ENCODE results near the gene KCNK16.

Gene KCNK16

DNA sequence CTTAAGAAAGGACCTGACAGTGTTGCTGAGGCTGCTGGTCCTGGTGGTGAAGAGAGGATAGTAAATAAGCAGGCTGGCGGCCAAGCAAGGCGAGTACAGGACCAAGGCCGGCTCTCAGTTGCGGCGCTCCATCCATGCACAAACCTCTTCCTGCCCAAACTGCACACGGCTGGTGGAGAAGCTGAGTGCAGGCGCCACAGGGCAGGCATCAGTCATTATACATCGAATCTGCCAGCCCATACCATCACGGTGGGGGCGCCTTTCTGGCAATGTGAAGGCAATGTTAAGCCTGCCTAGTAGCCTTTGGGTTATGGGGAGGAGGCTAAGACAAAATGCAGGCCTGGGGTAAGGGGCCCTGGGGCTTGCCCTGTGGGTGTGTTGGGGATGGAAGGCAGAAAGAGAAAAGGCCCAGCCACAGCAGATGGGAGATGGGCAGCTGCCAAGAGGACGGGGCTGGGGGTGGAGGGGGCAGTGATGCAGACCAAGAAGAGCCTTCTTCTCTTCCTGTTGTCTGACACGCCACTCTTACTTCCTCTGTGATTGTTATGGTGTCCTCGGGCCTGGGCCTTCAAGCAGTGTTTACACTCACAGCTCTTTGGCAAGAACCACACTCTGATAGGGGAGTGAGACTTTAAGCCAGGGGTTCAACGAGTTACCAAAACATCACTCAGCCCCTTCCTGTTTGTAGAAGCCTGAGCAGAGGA is 20.3 kb upstream of the KCNK16 start:
- peak in 1 of 51 donors; percentile 17 for DNase-seq

DNA sequence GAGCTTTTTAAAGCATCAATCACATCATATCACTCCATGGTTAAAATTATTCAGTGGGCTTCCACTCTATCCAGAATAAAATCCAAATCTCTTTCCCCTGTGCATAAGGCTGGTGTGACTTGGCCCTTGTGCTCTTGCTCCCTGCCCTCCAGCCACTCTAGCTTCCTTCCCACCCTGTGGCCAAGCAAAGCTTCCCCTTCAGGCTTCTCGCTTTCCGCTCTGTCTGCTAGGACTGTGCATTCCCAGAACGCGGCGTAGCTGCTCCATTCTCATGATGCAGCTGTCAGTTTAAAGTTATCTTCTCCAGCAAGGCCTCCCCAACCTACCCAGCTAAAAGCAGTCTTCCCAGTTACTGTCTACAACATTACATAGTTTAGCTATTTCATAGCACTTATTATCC is 19.4 kb upstream of the KCNK16 start:
- DNase-seq, result no peak

DNA sequence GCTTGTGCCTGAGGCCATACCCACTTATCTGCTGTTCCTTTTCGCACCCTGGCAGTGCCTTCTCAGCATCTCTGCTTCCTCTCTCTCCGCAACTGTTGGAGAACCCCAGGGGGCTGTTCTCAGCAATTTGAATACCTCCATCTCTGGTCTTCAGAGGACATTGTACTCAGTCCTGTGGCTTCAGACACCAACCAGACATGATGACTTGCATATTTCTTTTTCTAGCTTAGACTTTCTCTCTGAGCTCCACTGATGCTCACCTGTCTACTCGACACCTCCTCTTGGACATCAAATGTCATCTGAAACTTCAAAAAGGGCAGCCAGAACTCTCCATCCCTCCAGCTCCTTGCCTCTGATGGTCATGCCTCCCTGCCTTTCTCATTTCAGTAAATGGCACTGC is 18.9 kb upstream of the KCNK16 start:
- DNase-seq, result no peak

DNA sequence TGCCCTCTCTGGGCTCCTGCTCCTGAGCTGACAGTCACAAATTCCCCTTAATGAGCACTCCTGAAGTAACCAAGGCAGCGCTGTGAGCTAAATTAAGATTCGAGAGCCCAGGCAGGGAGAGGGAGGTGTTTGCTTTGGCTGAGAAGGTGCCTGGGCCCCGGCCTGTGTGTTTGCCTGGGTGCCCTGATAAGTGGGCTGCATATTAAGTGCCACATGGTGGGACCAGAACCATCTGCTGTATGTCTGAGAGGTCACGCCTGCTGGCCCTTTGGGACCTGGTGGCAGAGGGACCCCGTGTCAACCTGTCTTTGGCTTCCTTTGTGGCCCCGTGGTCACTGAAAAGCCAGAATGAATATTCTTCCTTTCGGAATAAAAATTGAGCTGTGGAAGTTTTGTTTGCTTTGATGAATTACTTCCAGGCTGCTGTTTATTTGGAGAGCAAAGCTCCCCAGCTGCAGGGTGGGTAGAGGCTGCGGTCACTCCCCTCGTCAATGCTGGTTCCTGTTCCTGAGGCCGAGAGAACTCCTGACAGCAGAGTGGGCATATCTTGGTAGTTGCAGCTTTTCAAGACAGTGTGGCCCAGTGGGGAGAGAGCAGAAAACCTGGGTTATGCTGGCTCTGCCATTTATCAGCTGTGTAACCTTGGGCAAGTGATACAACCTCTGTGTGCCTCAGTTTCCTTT is 17.5 kb upstream of the KCNK16 start:
- DNase-seq, result peak in 2 of 51 donors; percentile 11 to 17

DNA sequence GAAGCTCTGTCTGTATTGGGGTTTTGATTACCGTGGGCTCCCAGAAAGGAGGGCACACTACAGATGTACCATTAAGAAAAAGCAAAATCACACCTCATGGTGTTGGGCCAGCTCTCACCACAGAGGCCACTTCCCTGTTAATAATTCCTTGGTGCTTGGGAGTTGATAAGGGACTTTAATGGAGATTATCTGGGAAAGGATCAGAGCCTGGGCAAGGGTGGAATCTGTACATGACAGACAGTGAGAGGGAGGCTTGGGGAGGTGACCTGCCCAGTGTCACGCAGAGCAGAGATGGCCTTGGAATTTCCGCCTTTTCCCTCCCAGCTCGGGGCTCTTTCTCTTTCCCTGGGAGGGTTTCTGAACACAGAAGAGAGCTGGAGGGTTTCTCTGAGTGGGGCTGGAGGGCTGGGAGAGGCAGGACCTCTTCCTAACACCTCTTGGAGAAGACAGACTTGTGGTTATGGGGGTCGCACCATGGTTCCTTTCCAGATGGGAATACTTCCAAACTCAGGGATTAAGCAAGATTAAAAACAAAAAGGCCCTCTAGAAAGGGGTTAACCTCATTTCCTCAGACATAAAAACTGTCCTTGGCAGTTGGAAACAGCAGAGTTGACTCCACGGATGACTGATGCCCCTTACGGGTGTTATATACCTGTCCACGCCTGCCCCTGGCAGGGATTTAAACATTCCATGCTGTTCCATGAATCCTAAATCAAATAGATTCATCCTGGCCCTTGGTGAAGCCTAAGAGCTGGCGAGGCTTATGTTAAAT is 16.8 kb upstream of the KCNK16 start:
- DNase-seq, result no peak

DNA sequence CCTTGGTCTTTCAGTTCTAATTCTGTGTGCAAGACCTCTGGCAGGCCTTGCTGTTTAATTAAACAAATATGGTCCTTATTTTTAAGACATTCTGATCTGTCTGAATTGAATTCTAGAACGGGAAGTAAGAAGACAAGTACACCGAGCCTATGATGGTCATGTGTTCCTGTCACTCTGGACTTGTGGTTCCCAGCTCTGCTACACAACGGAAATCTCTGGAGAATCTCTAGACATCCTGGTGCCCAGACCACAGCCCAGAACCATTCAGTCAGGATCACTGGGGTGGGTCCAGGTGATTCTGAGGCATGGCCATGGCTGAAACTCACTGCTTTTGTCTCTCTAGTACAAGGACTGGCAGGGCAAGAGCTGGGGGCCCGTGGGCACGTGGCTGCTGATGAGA is 15.9 kb upstream of the KCNK16 start:
- DNase-seq, result peak in 2 of 51 donors; percentile 12 to 19

DNA sequence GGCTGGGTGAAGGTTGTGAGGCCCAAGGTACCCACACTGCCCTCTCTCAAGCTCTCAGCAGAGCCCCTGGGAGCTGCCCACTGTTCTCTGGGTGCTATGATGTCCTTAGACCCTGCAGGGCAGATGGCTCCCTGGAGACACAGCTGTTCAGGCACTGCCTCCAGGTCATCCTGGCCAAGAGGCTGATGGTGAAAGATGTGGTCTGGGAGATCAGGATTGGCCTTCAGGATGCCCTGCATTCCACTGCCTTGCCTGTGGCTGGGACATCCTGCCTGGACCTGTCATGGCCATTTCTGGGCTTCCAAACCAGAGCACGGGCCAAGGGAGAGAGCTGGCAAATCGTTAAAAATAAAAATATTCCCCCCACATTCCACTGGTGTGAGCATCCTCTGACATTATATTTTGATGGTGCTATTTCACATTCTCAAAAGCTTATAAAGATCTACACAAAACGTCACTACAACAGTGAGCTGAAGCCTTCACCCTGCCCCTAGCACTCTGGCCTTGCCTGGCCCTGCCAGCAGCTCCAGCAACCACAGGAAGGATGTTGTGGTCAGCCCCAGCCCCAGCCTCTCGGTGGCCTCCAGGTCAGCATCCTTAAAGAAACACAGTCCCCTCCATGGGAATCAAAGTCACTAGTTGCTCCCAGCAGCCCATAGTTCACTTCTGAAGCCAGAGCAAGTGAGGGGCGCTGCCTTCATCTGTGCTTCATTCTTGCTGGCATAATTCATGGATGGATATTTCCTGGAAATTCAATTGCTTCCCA is 13.5 kb upstream of the KCNK16 start:
- DNase-seq, result peak in 8 of 51 donors; percentile 6 to 24 (median 14)

DNA sequence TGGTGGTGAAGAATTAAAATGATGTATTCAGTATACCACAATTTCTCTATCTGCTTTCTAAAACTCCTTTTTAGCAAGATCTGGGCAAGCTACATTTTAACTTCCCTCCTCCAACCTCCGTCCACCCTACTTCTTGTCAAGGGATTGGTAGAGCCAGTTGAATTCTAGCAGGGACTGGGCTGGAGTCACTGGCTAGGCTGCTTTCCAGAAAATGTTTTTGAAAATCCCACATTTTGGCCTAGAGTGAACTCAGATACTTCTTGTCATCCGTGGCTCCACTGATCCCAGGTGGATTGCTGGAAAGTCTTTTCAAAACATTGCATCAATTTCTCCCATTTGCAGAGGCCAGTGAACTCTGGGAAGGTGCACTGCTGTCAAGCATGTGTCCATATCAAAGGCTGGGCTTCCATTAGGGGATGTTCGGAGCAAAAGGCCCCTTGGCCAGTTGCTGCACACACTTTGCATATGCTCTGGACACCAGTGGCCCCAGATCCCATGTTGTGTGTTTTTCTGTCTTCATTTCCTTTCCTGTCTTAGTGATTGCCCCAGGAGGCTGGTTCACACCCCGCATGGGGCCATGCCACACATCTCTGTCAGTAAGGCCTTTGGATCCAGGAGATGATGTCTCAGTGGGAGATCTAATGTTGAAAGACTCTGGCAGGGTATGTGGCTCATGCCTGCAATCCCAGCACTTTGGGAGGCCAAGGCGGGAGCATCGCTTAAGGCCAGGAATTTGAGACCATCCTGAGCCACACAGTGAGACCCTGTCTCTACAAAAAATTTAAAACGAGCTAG is 11.3 kb upstream of the KCNK16 start:
- DNase-seq, result no peak

DNA sequence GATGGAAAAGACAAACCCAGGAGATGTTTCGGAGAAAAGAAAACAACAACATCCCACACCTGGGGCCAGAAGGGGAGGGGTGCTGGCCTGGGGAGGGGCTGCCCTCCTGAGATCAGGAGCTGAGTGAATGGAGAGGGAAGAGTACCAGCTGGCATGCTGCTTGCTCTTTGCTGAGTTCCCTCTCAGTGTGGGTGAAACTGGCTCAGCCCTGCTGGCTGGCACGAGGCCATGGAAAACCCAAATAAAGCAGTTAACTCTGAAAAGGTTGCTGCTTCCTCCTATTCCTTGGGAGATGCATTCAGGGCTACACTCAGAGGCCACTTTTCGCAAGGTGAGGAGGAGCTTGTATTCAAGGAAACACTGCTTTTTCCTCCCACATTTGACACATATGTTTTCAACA is 8.0 kb upstream of the KCNK16 start:
- DNase-seq, result peak in 15 of 51 donors; percentile 4 to 56 (median 24)

DNA sequence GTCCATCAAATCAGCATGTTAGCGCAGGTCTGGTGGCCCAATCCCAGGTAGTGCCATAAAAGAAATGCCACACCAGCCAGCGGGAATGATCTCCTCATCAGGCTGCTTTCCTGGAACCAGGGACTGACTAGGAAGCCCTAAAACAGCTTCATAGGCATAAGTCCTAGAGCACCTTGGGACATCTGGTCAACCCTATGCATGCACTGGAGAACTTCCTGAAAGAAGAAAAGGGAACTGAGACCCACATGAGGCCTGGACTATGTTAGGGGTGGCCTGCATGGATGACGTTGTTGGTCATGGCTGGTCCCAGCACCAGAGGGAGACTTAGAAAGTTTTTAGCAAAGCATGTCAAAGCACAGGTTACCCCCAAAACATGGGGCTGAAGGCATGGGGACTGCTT is 7.6 kb upstream of the KCNK16 start:
- no peak for DNase-seq

DNA sequence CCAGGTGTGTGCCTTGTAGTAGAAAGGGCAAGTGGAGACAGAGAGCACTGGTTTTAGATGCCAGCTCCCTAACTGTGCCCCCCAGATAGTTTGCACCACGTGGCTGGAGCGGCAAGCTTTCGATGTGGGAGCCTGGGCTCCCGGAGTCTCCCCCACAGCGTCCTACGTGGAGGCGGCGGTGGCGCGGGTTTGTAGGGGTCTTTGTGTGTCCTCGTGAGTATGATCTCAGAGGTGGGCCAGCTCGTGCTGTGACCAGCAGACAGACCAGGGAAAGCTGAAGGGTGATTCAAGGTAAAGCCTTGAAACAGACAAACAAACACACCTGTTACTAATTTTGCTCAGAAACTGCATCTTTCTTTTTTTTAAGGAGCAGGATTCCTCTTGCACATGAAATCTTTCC is 5.6 kb upstream of the KCNK16 start:
- no peak for DNase-seq

DNA sequence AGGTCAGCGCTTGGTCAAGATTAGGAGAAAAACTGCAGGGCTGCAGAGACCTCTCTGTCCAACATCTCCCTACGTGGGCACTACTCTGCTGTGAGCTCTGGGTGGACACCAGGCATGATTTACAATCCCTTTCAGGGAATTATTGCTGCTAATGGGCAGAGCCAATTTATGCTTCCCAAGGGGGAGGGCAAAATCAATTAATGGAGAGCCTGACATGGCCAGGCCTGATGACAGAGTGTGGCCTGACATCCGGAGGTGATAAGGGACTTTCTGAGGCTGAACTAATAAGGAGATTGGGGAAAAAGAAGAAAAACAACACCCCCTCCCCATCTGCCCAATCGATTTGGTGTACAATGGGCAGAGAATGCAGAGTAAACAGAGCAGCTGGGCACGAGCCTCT is 5.0 kb upstream of the KCNK16 start:
- no peak for DNase-seq

DNA sequence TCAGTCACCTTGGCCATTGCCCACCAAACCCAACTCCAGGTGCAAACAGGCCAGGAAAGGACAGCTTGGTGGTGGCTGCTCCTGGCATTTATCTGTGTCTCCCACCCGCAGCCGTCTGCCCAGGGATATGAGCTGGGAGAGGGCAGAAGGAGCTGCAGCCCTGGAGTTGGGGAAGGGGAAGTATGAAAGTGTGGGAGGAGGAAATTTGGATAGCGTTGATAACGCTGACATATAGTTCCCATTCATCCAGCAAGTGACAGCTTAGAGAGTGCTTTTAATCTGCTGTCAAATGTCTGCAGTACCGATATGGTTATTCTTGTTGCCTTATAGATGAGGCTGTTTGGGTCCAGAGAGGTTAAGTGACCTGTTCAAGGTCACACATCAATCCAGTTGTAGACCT is 741 bp downstream of the KCNK16 start:
- no peak for DNase-seq

DNA sequence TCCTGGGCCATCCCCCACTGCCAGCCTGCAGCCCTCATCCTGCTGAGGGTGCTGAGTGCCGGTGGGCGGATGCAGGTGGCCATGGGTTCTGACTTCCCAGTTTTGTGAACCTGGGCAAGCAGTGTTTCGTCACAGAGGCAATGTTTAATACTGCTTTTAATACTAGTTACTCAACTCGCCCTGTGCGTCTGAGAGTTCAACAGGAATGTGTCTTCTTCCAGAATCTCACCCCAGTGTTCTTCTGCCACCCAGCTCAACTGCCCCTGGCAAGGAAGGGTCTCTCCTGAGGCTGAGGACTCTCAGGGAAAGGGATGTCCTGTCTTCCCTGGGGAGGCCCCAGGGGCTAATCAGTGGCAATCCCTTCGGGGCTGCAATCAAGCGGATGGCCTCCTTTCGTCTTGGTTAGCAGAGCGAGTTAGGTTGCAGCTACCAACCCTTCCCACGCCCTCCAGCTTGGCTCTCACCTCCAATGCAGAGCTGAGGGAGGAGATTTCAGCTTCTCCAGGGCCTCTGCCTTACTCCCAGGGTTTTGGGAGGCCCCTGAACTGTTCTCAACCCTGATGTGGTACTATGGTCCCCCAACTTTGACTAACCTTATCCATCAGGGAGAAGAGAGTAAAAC is 2.0 kb downstream of the KCNK16 start:
- no peak for DNase-seq

DNA sequence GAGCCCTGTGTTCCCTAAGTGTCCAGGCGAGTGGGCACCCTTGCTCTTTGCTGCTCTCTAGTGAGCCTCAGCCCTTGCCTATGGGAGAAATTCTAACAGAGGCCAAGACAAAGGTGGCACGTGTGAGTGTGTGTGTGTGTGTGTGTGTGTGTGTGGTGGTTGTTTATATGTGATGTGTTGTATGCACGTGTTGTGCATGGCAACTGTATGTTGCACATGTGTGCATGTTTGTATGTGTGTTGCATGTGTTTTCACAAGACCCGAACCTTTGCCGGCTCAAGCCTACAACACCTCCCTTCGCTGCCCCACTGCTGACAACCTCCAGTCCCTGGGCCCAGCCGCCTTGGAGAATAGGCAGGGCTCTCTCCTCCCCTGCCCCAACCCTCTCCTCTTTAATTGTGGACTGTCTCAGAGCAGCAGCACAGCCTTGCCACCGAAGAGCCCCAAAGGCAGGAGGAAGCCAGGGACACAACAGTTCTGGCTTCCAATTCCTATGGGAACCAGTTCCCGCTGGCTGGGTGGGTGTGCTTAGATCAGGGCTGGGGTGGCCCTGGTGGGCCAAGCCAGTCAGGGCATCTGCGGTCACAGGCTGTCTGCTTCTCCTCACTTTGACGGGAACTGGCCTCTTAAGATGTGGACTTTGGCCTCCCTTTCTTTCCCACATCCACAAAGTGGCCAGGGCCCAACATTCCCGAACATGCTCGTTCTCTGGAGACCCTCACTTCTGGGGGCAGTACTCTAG is 2.7 kb downstream of the KCNK16 start:
- no peak for DNase-seq

DNA sequence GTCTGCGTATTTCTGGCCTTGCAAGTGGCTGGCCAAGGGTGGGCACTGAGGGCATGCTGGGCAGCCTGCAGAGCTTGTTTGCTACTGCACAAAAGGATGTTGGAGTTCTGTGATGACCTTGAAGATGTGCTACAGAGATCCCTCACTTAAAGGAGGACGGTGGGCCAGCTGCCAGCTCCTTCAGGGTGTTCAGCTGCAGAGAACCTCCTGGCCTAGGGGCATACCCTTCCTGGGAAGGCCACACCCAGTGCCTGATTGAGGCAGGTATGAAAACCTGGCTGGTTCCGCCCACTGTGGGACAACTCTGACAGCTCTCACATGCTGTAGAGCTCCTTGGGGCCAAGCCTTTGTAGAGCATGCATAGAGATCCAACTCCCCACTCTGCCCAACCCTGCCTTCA is 5.2 kb downstream of the KCNK16 start:
- DNase-seq, result no peak

DNA sequence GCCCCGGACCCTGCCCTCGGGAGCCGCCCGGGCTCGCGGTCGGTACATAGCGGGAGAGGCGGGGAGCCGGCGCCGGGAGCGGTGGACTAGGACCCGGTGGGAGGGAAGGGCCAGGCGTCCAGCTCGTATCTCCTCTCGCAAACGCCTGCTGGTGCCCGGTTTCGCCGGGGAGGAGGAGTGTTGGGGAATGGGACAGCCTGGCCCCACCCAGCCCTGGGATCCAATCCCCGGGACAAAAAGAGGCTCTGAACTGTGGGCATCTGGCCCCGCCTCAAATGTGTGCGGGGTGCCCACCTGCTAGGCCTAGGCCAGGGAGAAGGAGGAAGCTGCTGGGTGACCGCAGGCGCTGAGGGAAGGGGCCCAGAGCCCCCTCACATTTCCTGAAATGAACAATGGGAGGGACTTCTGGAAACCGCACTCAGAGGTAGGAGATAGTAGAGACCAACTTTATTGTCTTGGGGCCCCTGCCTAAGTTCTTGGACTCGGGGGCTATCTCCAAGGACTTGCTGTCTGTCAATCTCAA is 8.2 kb downstream of the KCNK16 start, which contains the start of gene KCNK17:
Gene KCNK17, minus strand, starts transcription at position 147 of the 523 bp plus-strand sequence. Its CDS starts 99 bp downstream, at position 48.
- DNase-seq, result no peak

DNA sequence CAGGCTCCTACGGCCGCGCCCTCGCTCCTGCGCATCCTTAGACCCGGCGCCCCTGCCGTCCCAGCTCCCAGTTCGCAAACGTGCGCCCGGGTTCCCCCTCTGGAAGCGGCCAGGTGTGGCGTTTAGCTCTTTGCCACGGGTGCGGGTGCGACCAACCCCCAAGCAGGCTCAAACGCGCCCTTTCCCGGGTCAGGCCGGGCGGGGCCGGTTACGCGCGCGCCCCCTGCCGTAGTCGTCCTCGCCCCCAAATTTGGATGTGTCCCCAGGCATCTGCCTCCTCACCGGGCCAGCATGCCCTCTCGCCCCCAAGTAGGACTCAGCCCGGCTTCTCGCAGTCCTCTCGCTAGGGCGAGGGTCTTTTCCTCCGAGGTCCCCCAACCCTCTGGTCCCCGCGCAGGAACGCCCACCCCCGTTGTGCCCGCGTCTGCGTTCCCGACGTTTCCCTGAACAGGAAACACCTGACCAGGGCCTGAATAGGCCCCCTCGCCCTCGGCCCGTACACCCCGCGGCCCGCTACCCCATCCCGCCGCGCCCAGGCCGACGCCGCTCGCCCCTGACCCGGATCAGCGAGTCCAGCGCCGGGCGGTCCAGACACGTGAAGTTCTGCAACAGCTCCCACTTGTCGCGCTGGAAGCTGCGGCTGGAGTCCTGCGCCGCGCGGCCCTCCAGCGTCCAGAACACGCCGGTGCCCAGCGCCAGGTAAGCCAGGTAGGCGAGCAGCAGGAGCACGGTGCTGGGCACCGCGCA is 8.8 kb downstream of the KCNK16 start:
- DNase-seq, result no peak

Data from hypothalamus (tissue), 51 donors.